Measurements from ENCODE around the gene POMT1.

DNA sequence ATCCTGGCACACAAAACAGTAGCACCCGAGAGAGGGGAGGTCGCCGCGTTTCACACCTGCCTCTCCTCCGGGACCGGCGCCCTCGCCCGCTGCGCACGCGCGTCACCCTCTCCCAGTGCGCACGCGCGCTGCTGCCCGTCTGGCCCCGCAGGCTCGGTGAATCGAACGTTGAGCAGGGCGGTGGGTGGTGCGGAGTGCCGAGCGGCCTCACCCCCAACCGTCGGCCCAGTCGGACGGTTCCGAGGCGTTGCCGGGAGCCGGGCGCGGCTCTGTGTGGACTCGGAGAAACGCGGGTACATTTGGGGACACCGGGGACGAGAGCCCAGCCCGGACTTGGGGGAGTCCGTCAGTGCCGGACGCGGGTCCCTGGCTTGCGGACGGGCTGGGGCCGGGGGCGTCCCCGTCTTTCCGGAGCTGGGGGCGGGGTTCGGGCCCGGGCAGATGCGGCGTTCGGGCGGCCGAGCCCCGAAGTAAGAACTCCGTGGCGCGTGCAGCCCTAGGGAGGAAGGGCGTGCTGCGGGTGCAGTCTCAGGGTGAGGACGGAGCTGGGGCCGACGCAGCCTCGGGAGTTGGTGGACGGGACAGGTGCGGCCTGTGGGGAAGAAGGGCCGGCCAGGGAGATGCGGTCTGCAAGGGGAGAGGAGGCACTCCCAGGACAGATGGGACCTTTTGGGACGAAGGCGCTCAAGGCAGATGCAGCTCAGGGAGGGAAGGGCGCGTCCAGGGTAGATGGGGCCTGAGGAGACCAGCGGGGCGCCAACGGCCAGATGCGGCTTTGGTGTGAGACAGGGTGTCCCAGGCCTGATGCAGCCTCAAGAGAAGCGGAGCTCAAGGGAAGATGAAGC lies at the start of gene POMT1:
- peak in 1 of 4 donors; percentile 40 for TF ChIP-seq POLR2A (IDR thresholded peaks at IDR 0.05)
- TF ChIP-seq, protein P1, sequence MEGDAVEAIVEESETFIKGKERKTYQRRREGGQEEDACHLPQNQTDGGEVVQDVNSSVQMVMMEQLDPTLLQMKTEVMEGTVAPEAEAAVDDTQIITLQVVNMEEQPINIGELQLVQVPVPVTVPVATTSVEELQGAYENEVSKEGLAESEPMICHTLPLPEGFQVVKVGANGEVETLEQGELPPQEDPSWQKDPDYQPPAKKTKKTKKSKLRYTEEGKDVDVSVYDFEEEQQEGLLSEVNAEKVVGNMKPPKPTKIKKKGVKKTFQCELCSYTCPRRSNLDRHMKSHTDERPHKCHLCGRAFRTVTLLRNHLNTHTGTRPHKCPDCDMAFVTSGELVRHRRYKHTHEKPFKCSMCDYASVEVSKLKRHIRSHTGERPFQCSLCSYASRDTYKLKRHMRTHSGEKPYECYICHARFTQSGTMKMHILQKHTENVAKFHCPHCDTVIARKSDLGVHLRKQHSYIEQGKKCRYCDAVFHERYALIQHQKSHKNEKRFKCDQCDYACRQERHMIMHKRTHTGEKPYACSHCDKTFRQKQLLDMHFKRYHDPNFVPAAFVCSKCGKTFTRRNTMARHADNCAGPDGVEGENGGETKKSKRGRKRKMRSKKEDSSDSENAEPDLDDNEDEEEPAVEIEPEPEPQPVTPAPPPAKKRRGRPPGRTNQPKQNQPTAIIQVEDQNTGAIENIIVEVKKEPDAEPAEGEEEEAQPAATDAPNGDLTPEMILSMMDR (IDR thresholded peaks at IDR 0.05) = peak in 1 of 6 experiments; percentile 46
